IMR-90 (cell line): ENCODE data around the gene TMEM107. TPM values are rescaled to one million over a fixed set of nuclear protein-coding genes. Genes with fewer than 3 reads are reported as not detected.

Experiments
- ATAC-seq: fragments of 200-7000 bp; cut with Tn5 transposase; 2 replicates; pipeline ENCODE4 v1.9.1; 2020; ENCODE audit warnings: low read depth, mild to moderate bottlenecking, moderate library complexity
- BruUV-seq: library from RNA; stranded (reverse); fragments of 400-500 nt; replicated peaks from 2 replicates; lab custom pipeline; 2021; lab: Mats Ljungman, UMichigan
- CTCF ChIA-PET: fragments of 300-600 bp; formaldehyde crosslinking; extraction: SDS; loops from one replicate; lab custom pipeline; 2021; ENCODE audit warnings: antibody characterized with exemption; lab: Yijun Ruan, JAX
- POLR2A ChIA-PET: fragments of 300-600 bp; sonication (Branson Sonifier 250); formaldehyde crosslinking; loops from one replicate; lab custom pipeline; 2022; ENCODE audit warnings: antibody characterized with exemption; ENCODE audit not compliant: unreplicated experiment; lab: Charles Lee
- DNase-seq: peaks from one replicate; pipeline ENCODE4 v3.0.0; 2013
- H2AFZ ChIP-seq: replicated peaks from 2 replicates; pipeline ENCODE3; 2013; ENCODE audit warnings: low read length, mild to moderate bottlenecking; ENCODE audit not compliant: poor library complexity
- H2AK5ac ChIP-seq: 2 replicates; pipeline ENCODE4 v1.6.1; 2013; ENCODE audit warnings: low read depth, low read length, inconsistent platforms
- H2AK9ac ChIP-seq: replicated peaks from 2 replicates; pipeline ENCODE3; 2013; ENCODE audit warnings: mild to moderate bottlenecking, low read depth, low read length, moderate library complexity; ENCODE audit not compliant: poor library complexity
- H2BK120ac ChIP-seq: 2 replicates; pipeline ENCODE4 v1.6.1; 2013; ENCODE audit warnings: low read depth, low read length, inconsistent platforms
- H2BK15ac ChIP-seq: 3 replicates; pipeline ENCODE4 v1.6.1; 2013; ENCODE audit warnings: low read depth, low read length, inconsistent platforms
- H2BK20ac ChIP-seq: 2 replicates; pipeline ENCODE4 v1.6.1; 2013; ENCODE audit warnings: low read depth, mild to moderate bottlenecking, inconsistent platforms, low read length, moderate library complexity
- H2BK5ac ChIP-seq: 2 replicates; pipeline ENCODE4 v1.6.1; 2013; ENCODE audit warnings: mild to moderate bottlenecking, low read depth, low read length, inconsistent platforms; ENCODE audit not compliant: poor library complexity, severe bottlenecking
- H3K14ac ChIP-seq: replicated peaks from 2 replicates; pipeline ENCODE4 v1.6.1; 2013; ENCODE audit warnings: low read depth, low read length, inconsistent platforms
- H3K18ac ChIP-seq: 2 replicates; pipeline ENCODE4 v1.6.1; 2013; ENCODE audit warnings: low read depth, low read length, control low read depth
- H3K23ac ChIP-seq: 2 replicates; pipeline ENCODE4 v1.6.1; 2013; ENCODE audit warnings: low read depth, low read length, inconsistent platforms
- H3K27ac ChIP-seq: 2 replicates; pipeline ENCODE4 v1.5.1; 2013; ENCODE audit warnings: mild to moderate bottlenecking, control low read depth, low read length; ENCODE audit not compliant: insufficient read depth
- H3K27me3 ChIP-seq: 2 replicates; pipeline ENCODE4 v1.6.1; 2013; ENCODE audit warnings: low read length; ENCODE audit not compliant: control insufficient read depth, insufficient read depth
- H3K36me3 ChIP-seq: 2 replicates; pipeline ENCODE4 v1.6.1; 2013; ENCODE audit warnings: low read length, mixed read lengths; ENCODE audit not compliant: control insufficient read depth, insufficient read depth
- H3K4ac ChIP-seq: 2 replicates; pipeline ENCODE4 v1.6.1; 2013; ENCODE audit warnings: low read depth, low read length, inconsistent platforms
- H3K4me1 ChIP-seq: 2 replicates; pipeline ENCODE4 v1.6.1; 2013; ENCODE audit warnings: low read length, mixed read lengths; ENCODE audit not compliant: control insufficient read depth, insufficient read depth
- H3K4me2 ChIP-seq: 2 replicates; pipeline ENCODE4 v1.6.1; 2013; ENCODE audit warnings: low read depth, mild to moderate bottlenecking, control low read depth, low read length, moderate library complexity
- H3K4me3 ChIP-seq: 2 replicates; pipeline ENCODE4 v1.5.1; 2013; ENCODE audit warnings: low read depth, mild to moderate bottlenecking, control low read depth, low read length, moderate library complexity; ENCODE audit not compliant: insufficient read depth
- H3K56ac ChIP-seq: 2 replicates; pipeline ENCODE4 v1.6.1; 2013; ENCODE audit warnings: low read length, inconsistent platforms; ENCODE audit not compliant: insufficient read depth; ENCODE audit errors: extremely low read depth
- H3K79me1 ChIP-seq, 2 experiments: 2 replicates each; pipeline ENCODE4 v1.6.1; 2013; ENCODE audit warnings: low read length in 2 of 2, inconsistent platforms in 1 of 2, low read depth in 1 of 2
- H3K9ac ChIP-seq: 2 replicates; pipeline ENCODE4 v1.6.1; 2013; ENCODE audit warnings: low read depth, low read length, control low read depth
- H3K9me1 ChIP-seq: 2 replicates; pipeline ENCODE4 v1.6.1; 2013; ENCODE audit warnings: low read length, inconsistent platforms; ENCODE audit not compliant: insufficient read depth
- H3K9me3 ChIP-seq: 2 replicates; pipeline ENCODE4 v1.6.1; 2013; ENCODE audit warnings: low read length; ENCODE audit not compliant: control insufficient read depth, insufficient read depth
- H4K20me1 ChIP-seq: 2 replicates; pipeline ENCODE4 v1.6.1; 2013; ENCODE audit warnings: low read length, inconsistent platforms; ENCODE audit not compliant: insufficient read depth
- H4K5ac ChIP-seq: 2 replicates; pipeline ENCODE4 v1.6.1; 2013; ENCODE audit warnings: mild to moderate bottlenecking, low read depth, low read length, control low read depth
- H4K8ac ChIP-seq, 2 experiments: 2 replicates each; pipeline ENCODE4 v1.6.1; 2013; ENCODE audit warnings: low read depth in 2 of 2, low read length in 2 of 2, control low read depth in 1 of 2, inconsistent platforms in 1 of 2
- H4K91ac ChIP-seq: 2 replicates; pipeline ENCODE4 v1.6.1; 2013; ENCODE audit warnings: low read depth, low read length, inconsistent platforms; ENCODE audit not compliant: insufficient read depth
- CHD1 ChIP-seq: IDR thresholded peaks from 2 replicates; pipeline ENCODE4 v1.6.1; 2012; ENCODE audit warnings: low read depth, low read length, improper control_type of control experiment
- MAZ ChIP-seq: IDR thresholded peaks from 2 replicates; pipeline ENCODE4 v1.6.1; 2012; ENCODE audit warnings: low read depth, mild to moderate bottlenecking, low read length, improper control_type of control experiment, moderate library complexity, borderline replicate concordance
- POLR2A ChIP-seq: IDR thresholded peaks from 2 replicates; pipeline ENCODE4 v1.6.1; 2012; ENCODE audit warnings: mild to moderate bottlenecking, low read depth, low read length
- USF2 ChIP-seq: fragments of 150-350 bp; IDR thresholded peaks from 2 replicates; pipeline ENCODE4 v1.6.1; 2017; ENCODE audit warnings: mild to moderate bottlenecking, antibody characterized with exemption, low read length, low read depth
- WGBS, 2 experiments: methylation state at CpG; one replicate each; pipeline versions ENCODE4 v1.1.5 to v1.1.7; 2013; ENCODE audit warnings: missing lambda C conversion rate in 2 of 2; ENCODE audit not compliant: insufficient read length in 1 of 2; ENCODE audit errors: extremely low coverage in 2 of 2; 5-methylcytosine and 5-hydroxymethylcytosine counted together
- dilution Hi-C: fragments of 300-500 bp; cut with HindIII; formaldehyde crosslinking; loops from one replicate; pipeline ENCODE4 v1.14.3; 2018; ENCODE audit warnings: low sequenced_read_pairs; ENCODE audit not compliant: unreplicated experiment
- in situ Hi-C: fragments of 300-500 bp; cut with MboI; formaldehyde crosslinking; loops from 3 replicates; pipeline ENCODE4 v1.14.3; 2019; ENCODE audit warnings: low sequenced_read_pairs, inconsistent platforms, mixed read lengths
- intact Hi-C: fragments of 100-400 bp; cut with micrococcal nuclease; formaldehyde crosslinking; loops from 2 replicates; pipeline ENCODE4 v1.10.0; 2022
- polyA plus RNA-seq, 3 experiments: library from polyadenylated mRNA; depleted of rRNA; stranded (reverse); fragments of >200 nt; gene quantifications; 2 replicates each; pipeline ENCODE4 v1.2.3, GENCODE V29; 2012; ENCODE audit warnings: low replicate concordance in 1 of 3
- total RNA-seq: library from RNA; depleted of rRNA; stranded (reverse); fragments of >200 nt; gene quantifications from 2 replicates; pipeline ENCODE4 v1.2.3, GENCODE V29; 2012

TMEM107 gene
- total and polyA plus RNA-seq, 2 of the 4 experiments (the other 2 are of a cell fraction), result 12.9 to 14.3 TPM

DNA sequence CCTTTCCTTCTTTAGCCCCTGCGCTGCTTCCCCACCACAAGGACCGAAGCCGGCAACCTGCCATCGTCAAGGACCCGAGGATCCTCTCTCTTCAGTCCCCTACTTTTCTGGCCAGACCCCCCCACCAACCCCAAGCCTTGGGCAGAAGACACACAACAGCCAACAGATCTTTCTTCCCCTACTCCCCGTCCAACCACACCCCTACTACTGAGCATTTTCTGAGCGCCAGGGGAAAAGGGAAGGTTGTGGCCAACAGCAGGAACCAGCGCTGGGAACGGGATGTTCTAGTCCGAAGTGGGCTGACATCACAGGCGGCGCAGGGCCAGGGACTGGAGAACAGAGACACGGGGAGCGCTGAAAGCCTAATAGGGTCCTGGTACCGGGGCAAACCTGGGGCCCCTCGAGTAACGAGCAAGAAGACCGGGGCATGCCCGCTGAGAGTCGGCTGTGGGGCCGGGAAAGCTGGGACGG lies 24.5 kb downstream of the TMEM107 start:
- Histone ChIP-seq H3K4me2 (peak overlapping the region; percentile 96), H2BK20ac (no peak overlapping the region), H4K5ac (peak overlapping the region; percentile 9), H3K14ac (peak overlapping the region; percentile 56), H2BK120ac (peak overlapping the region; percentile 41; the same call in 1 of the 2 replicates), H2AK5ac (peak overlapping the region; percentile 71), H4K91ac (peak overlapping the region; percentile 52; the same call in 1 of the 2 replicates), H3K56ac (no peak overlapping the region; the same call in 1 of the 2 replicates), H3K27me3 (no peaks in the 10 kb centered on the region), H3K27ac (peak overlapping the region; percentile 73), H3K4me1 (peaks cover 21% of the 10 kb centered on the region), H3K9me1 (peaks cover 22% of the 10 kb centered on the region), H3K36me3 (peaks cover 27% of the 10 kb centered on the region), H2BK5ac (peak overlapping the region; percentile 55), H2BK15ac (no peak overlapping the region), H3K79me1 (peaks cover 3 to 37% of the 10 kb centered on the region in 2 experiments; a peak in 2 of 4 replicates), H2AK9ac (peak overlapping the region; percentile 90), H4K20me1 (peaks cover 9% of the 10 kb centered on the region), H3K4ac (peak overlapping the region; percentile 62), H3K18ac (peak overlapping the region; percentile 24; the same call in 1 of the 2 replicates), H2AFZ (peak overlapping the region; percentile 88), H3K9me3 (no peaks in the 10 kb centered on the region), H3K23ac (peak overlapping the region; percentile 79), H3K4me3 (peak overlapping the region; percentile 59), H3K9ac (peak overlapping the region; percentile 76), H4K8ac (peak overlapping the region in 1 of 2 experiments; percentile 78; a peak in 1 of 4 replicates)
- dilution Hi-C loops (no loop called here), in situ Hi-C loops (loop anchor here (25.0 kb wide), 1 partner anchor 914 kb away; the partner anchor contains the start of genes DVL2, GABARAP and PHF23), intact Hi-C loops (no loop called here)
- ChIA-PET POLR2A (no interaction called here), CTCF (interaction anchor here (1.2 to 1.5 kb wide), 2 partner anchors 12 to 33 kb away, joined by 3 read pairs; no protein-coding TSS in a partner anchor)
- BruUV-seq, result no TSS peak
- ATAC-seq, result peak; percentile 4
- 3% methylated on average over 15 of the region's 22 CpGs; no CpG with 5 or more reads in 1 of the 2 experiments for WGBS, 2 experiments
- peak; percentile 67 for DNase-seq
- TF ChIP-seq MAZ (no peak), POLR2A (peak; percentile 27), USF2 (peak; percentile 1; the same call in 1 of the 2 replicates), CHD1 (peak; percentile 82; the same call in 1 of the 2 replicates)
